HAP-1 (cell line): ENCODE results near the gene TBCE.
"Not testable (repeated sequence)": the region's sequence is repeated elsewhere in the genome, so short reads cannot be mapped to it uniquely, and the experiment has no call there.

Experiments used
- DNase-seq, 2 experiments: peaks; one replicate each; pipeline ENCODE4 v3.0.0-alpha.2; 2016 to 2020; ENCODE audit warnings: low spot score in 2 of 2
- H3K27me3 ChIP-seq: fragments of 250-450 bp; sonication (Bioruptor Pico); 2 replicates; pipeline ENCODE4 v1.5.1; 2020; ENCODE audit warnings: low read depth, mild to moderate bottlenecking, moderate library complexity
- H3K36me3 ChIP-seq: fragments of 250-450 bp; sonication (Bioruptor Pico); replicated peaks from 2 replicates; pipeline ENCODE4 v1.5.1; 2020; ENCODE audit warnings: mild to moderate bottlenecking
- H3K4me1 ChIP-seq: fragments of 250-450 bp; sonication (Bioruptor Pico); 2 replicates; pipeline ENCODE4 v1.5.1; 2020; ENCODE audit warnings: mild to moderate bottlenecking
- H3K4me3 ChIP-seq: fragments of 250-450 bp; sonication (Bioruptor Pico); 2 replicates; pipeline ENCODE4 v1.5.1; 2020; ENCODE audit warnings: mild to moderate bottlenecking, moderate library complexity
- H3K9me3 ChIP-seq: fragments of 250-450 bp; sonication (Bioruptor Pico); 2 replicates; pipeline ENCODE4 v1.5.1; 2020; ENCODE audit warnings: mild to moderate bottlenecking, moderate library complexity
- in situ Hi-C: fragments of 300-500 bp; cut with MboI; formaldehyde crosslinking; loops from 3 replicates; pipeline ENCODE4 v1.14.3; 2020; ENCODE audit warnings: low sequenced_read_pairs, inconsistent platforms, mixed read lengths

TBCE gene

GRCh38 chr1:235369802-235370201 lies 2.6 kb downstream of the TBCE start:
- in situ Hi-C loops = no loop called here
- Histone ChIP-seq H3K4me3 (no peak overlapping the region), H3K4me1 (peaks cover 5% of the 10 kb centered on the region), H3K27me3 (no peaks in the 10 kb centered on the region; the same call in 1 of the 2 replicates), H3K9me3 (no peaks in the 10 kb centered on the region), H3K36me3 (no peaks in the 10 kb centered on the region)
- no peak for DNase-seq

- peaks cover 13% of the 10 kb centered on the region for H3K36me3 ChIP-seq
- DNase-seq = no peak
- in situ Hi-C loops = no loop called here
- H3K9me3 ChIP-seq = no peaks in the 10 kb centered on the region
- no peaks in the 10 kb centered on the region for H3K4me1 ChIP-seq
- no peak overlapping the region for H3K4me3 ChIP-seq
- H3K27me3 ChIP-seq = no peaks in the 10 kb centered on the region
These were observed 8.8 kb downstream of the TBCE start for GRCh38 chr1:235375919-235376605.

- H3K27me3 ChIP-seq, in situ Hi-C loops, H3K4me3 ChIP-seq, DNase-seq, H3K9me3 ChIP-seq, H3K4me1 ChIP-seq: not testable (repeated sequence)
- H3K36me3 ChIP-seq = peaks cover 20% of the 10 kb centered on the region
These were observed 11.0 kb downstream of the TBCE start for GRCh38 chr1:235378134-235378735.

GRCh38 chr1:235381955-235382739 lies 14.9 kb downstream of the TBCE start:
- H3K4me3 ChIP-seq, H3K4me1 ChIP-seq, H3K27me3 ChIP-seq, H3K9me3 ChIP-seq, DNase-seq, in situ Hi-C loops: not testable (repeated sequence)
- peaks cover 14% of the 10 kb centered on the region for H3K36me3 ChIP-seq

- in situ Hi-C loops, DNase-seq, H3K9me3 ChIP-seq, H3K27me3 ChIP-seq, H3K4me3 ChIP-seq, H3K36me3 ChIP-seq, H3K4me1 ChIP-seq: not testable (repeated sequence)
These were observed 18.4 kb downstream of the TBCE start for GRCh38 chr1:235385633-235386032.

GRCh38 chr1:235391874-235392273 lies 24.6 kb downstream of the TBCE start:
- in situ Hi-C loops = no loop called here
- Histone ChIP-seq H3K9me3 (no peaks in the 10 kb centered on the region), H3K4me3 (no peak overlapping the region), H3K27me3 (no peaks in the 10 kb centered on the region), H3K36me3 (no peaks in the 10 kb centered on the region), H3K4me1 (no peaks in the 10 kb centered on the region)
- DNase-seq = no peak

GRCh38 chr1:235397733-235398132 lies 30.5 kb downstream of the TBCE start:
- DNase-seq = no peak
- H3K27me3 ChIP-seq = no peaks in the 10 kb centered on the region
- H3K4me1 ChIP-seq = no peaks in the 10 kb centered on the region; the same call in 1 of the 2 replicates
- H3K4me3 ChIP-seq = no peak overlapping the region
- in situ Hi-C loops = no loop called here
- H3K36me3 ChIP-seq = no peaks in the 10 kb centered on the region
- no peaks in the 10 kb centered on the region for H3K9me3 ChIP-seq

- in situ Hi-C loops = no loop called here
- no peaks in the 10 kb centered on the region for H3K9me3 ChIP-seq
- no peaks in the 10 kb centered on the region for H3K36me3 ChIP-seq
- no peak for DNase-seq
- H3K4me1 ChIP-seq = no peaks in the 10 kb centered on the region; the same call in 1 of the 2 replicates
- no peaks in the 10 kb centered on the region for H3K27me3 ChIP-seq
- no peak overlapping the region for H3K4me3 ChIP-seq
These were observed 32.4 kb downstream of the TBCE start for GRCh38 chr1:235399661-235400060.

GRCh38 chr1:235401251-235401650 lies 34.0 kb downstream of the TBCE start:
- Histone ChIP-seq H3K9me3 (no peaks in the 10 kb centered on the region), H3K36me3 (no peaks in the 10 kb centered on the region), H3K4me3 (no peak overlapping the region), H3K4me1 (no peaks in the 10 kb centered on the region; the same call in 1 of the 2 replicates), H3K27me3 (no peaks in the 10 kb centered on the region)
- no peak for DNase-seq
- in situ Hi-C loops = no loop called here

GRCh38 chr1:235402457-235403200 lies 35.4 kb downstream of the TBCE start:
- no peaks in the 10 kb centered on the region; the same call in 1 of the 2 replicates for H3K4me1 ChIP-seq
- no peak for DNase-seq
- no peaks in the 10 kb centered on the region for H3K27me3 ChIP-seq
- no peaks in the 10 kb centered on the region for H3K9me3 ChIP-seq
- H3K36me3 ChIP-seq = no peaks in the 10 kb centered on the region
- H3K4me3 ChIP-seq = no peak overlapping the region
- in situ Hi-C loops = no loop called here

GRCh38 chr1:235403593-235403992 lies 36.4 kb downstream of the TBCE start:
- Histone ChIP-seq H3K4me3 (no peak overlapping the region), H3K4me1 (no peaks in the 10 kb centered on the region; the same call in 1 of the 2 replicates), H3K9me3 (no peaks in the 10 kb centered on the region), H3K36me3 (no peaks in the 10 kb centered on the region), H3K27me3 (no peaks in the 10 kb centered on the region)
- in situ Hi-C loops = no loop called here
- DNase-seq = no peak

GRCh38 chr1:235404190-235404589 lies 37.0 kb downstream of the TBCE start:
- DNase-seq = no peak
- no peaks in the 10 kb centered on the region; the same call in 1 of the 2 replicates for H3K4me1 ChIP-seq
- H3K4me3 ChIP-seq = no peak overlapping the region
- H3K27me3 ChIP-seq = no peaks in the 10 kb centered on the region
- in situ Hi-C loops = no loop called here
- no peaks in the 10 kb centered on the region for H3K9me3 ChIP-seq
- no peaks in the 10 kb centered on the region; the same call in 1 of the 2 replicates for H3K36me3 ChIP-seq

GRCh38 chr1:235407419-235407818 lies 40.2 kb downstream of the TBCE start:
- no peak for DNase-seq
- no peaks in the 10 kb centered on the region; the same call in 1 of the 2 replicates for H3K4me1 ChIP-seq
- in situ Hi-C loops = no loop called here
- H3K27me3 ChIP-seq = no peaks in the 10 kb centered on the region
- H3K36me3 ChIP-seq = no peaks in the 10 kb centered on the region; the same call in 1 of the 2 replicates
- H3K4me3 ChIP-seq = no peak overlapping the region
- no peaks in the 10 kb centered on the region for H3K9me3 ChIP-seq
